Activated T-helper 17 cell treated with anti-CD3 and anti-CD28 coated beads, Interleukin-2, amount 50 U/mL, for 72 hours (primary cell): ENCODE data around the gene ARL5B. TPM values are rescaled to one million over a fixed set of nuclear protein-coding genes. Genes with fewer than 3 reads are reported as not detected.

ENCODE experiments used
- ATAC-seq: fragments of 150-1000 bp; cut with Tn5 transposase; replicated peaks from 2 replicates; pipeline ENCODE4 v1.10.0; 2021; ENCODE audit warnings: mild to moderate bottlenecking, moderate library complexity
- H3K27ac Mint-ChIP-seq: one replicate; pipeline ENCODE4 v1.8.0; 2022; ENCODE audit warnings: mixed read lengths
- H3K27me3 Mint-ChIP-seq: one replicate; pipeline ENCODE4 v1.8.0; 2022; ENCODE audit warnings: mixed read lengths
- H3K36me3 Mint-ChIP-seq: one replicate; pipeline ENCODE4 v1.8.0; 2022; ENCODE audit warnings: low read depth, mild to moderate bottlenecking, mixed read lengths
- H3K4me1 Mint-ChIP-seq: one replicate; pipeline ENCODE4 v1.8.0; 2022; ENCODE audit warnings: mixed read lengths
- H3K4me3 Mint-ChIP-seq: one replicate; pipeline ENCODE4 v1.8.0; 2022; ENCODE audit warnings: mild to moderate bottlenecking, mixed read lengths
- H3K9me3 Mint-ChIP-seq: one replicate; pipeline ENCODE4 v1.8.0; 2022; ENCODE audit warnings: mixed read lengths
- total RNA-seq, 2 donors: library from RNA; stranded (reverse); gene quantifications; one replicate each; pipeline ENCODE4 v1.2.3, GENCODE V29; 2022

Gene ARL5B
- total RNA-seq, 2 donors from 2014 or later = 8.9 to 24.8 TPM

GRCh38 chr10:18713077-18713476 lies 53.8 kb downstream of the ARL5B start:
- no peaks in the 10 kb centered on the region for H3K4me1 Mint-ChIP-seq
- H3K36me3 Mint-ChIP-seq = no peaks in the 10 kb centered on the region
- no peaks in the 10 kb centered on the region for H3K9me3 Mint-ChIP-seq
- H3K27me3 Mint-ChIP-seq = no peaks in the 10 kb centered on the region
- ATAC-seq = peak; percentile 21
- no peak overlapping the region for H3K27ac Mint-ChIP-seq
- H3K4me3 Mint-ChIP-seq = no peak overlapping the region

DNA sequence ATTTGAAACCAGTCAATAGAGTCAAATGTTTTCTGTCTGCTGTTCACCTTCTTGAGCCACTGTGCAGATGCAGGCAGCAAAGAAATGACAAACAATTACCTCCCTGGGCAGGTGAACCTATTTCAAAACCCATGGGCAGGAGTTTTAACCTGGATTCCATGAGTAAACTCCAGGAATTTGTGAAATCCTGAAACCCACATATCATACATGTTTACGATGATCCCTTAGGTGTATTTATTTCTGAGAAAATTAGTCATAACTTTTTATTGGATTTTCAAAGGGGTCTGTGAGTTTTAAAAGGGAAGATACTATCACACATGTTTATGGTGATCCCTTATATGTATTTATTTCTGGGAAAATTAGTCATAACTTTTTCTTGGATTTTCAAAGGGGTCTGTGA lies 59.8 kb downstream of the ARL5B start:
- Mint-ChIP-seq H3K4me1 (no peaks in the 10 kb centered on the region), H3K36me3 (no peaks in the 10 kb centered on the region), H3K9me3 (no peaks in the 10 kb centered on the region), H3K27me3 (peaks cover 6% of the 10 kb centered on the region), H3K27ac (no peak overlapping the region), H3K4me3 (no peak overlapping the region)
- no peak for ATAC-seq

GRCh38 chr10:18719811-18720210 lies 60.6 kb downstream of the ARL5B start:
- H3K27me3 Mint-ChIP-seq = peaks cover 6% of the 10 kb centered on the region
- no peak overlapping the region for H3K27ac Mint-ChIP-seq
- H3K4me1 Mint-ChIP-seq = no peaks in the 10 kb centered on the region
- ATAC-seq = no peak
- H3K36me3 Mint-ChIP-seq = no peaks in the 10 kb centered on the region
- no peak overlapping the region for H3K4me3 Mint-ChIP-seq
- H3K9me3 Mint-ChIP-seq = no peaks in the 10 kb centered on the region

DNA sequence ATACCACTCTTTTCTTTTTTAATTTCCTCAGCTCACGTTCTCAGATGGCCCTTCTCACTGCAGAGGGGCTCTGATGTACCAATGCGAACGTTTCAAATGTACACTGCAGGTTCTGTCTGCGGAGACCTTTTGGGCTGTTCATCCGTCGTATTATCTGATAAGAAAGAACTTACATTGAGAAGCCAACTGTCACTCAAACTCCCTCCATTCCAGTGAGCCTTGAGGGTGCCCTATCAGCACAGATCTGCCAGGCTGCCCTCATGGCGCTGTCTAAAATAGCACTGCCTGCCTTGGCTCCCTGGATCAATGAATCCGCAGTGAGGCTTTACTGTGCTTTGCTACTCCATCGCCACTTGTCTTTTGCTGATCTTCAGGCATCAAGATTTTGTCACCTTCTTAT lies 61.8 kb downstream of the ARL5B start:
- no peak overlapping the region for H3K4me3 Mint-ChIP-seq
- H3K9me3 Mint-ChIP-seq = no peaks in the 10 kb centered on the region
- no peaks in the 10 kb centered on the region for H3K36me3 Mint-ChIP-seq
- no peaks in the 10 kb centered on the region for H3K4me1 Mint-ChIP-seq
- no peak for ATAC-seq
- no peak overlapping the region for H3K27ac Mint-ChIP-seq
- H3K27me3 Mint-ChIP-seq = peaks cover 6% of the 10 kb centered on the region

DNA sequence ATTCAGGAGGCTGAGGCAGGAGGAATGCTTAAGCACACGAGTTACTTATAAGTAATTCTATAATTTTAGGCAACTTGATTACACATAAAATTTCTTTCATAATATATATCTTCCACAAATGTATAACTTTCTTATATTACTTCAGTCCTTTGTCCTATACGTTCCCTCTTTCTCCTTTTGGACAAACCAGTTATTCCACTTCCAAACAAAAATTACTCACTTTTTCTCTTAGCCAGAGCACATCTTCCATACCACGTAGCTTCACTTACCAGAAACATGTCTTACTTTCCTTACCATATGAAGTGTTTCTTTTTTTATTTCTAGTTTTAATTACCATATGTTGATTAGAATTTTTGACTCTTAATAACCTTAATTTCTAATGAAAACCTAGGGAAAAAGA lies 64.6 kb downstream of the ARL5B start:
- Mint-ChIP-seq H3K4me3 (no peak overlapping the region), H3K4me1 (no peaks in the 10 kb centered on the region), H3K27me3 (peaks cover 7% of the 10 kb centered on the region), H3K9me3 (no peaks in the 10 kb centered on the region), H3K36me3 (no peaks in the 10 kb centered on the region), H3K27ac (no peak overlapping the region)
- no peak for ATAC-seq

Other genes with a start within 250 kb of the ARL5B start
- 10 to 100 TPM; 16.5 to 25.4 TPM for gene NSUN6, start 7.8 kb upstream of the ARL5B start, total RNA-seq